ENCODE measurements around the gene RBFA.

- TF ChIP-seq POLR2A (IDR thresholded peaks at IDR 0.05; ENCODE audit: low read length) (peak; percentile 71), GATA1 (IDR thresholded peaks at IDR 0.05; ENCODE audit: low read depth, low read length) (no peak)
Measured at GRCh38 chr18:80034068-80034851, at the start of gene RBFA.

All from erythroblast (primary cell).